Epithelial cell of prostate (primary cell): ENCODE data around the gene MRPS6.

Source experiments
- DNase-seq: peaks from one replicate; pipeline ENCODE4 v3.0.0-alpha.2; 2011; ENCODE audit warnings: low read depth, low spot score
- H3K27ac ChIP-seq: fragments of 450-650 bp; 2 replicates; pipeline ENCODE4 v1.5.1; 2017; ENCODE audit warnings: mild to moderate bottlenecking

MRPS6 gene

GRCh38 chr21:34170886-34171285 is 97.5 kb downstream of the MRPS6 start:
- no peak for DNase-seq
- H3K27ac ChIP-seq = no peak overlapping the region

- no peak overlapping the region for H3K27ac ChIP-seq
- no peak for DNase-seq
Measured at GRCh38 chr21:34174470-34174869, 101.1 kb downstream of the MRPS6 start.

GRCh38 chr21:34176448-34176847 is 103.1 kb downstream of the MRPS6 start:
- no peak for DNase-seq
- no peak overlapping the region for H3K27ac ChIP-seq

- no peak overlapping the region for H3K27ac ChIP-seq
- no peak for DNase-seq
Measured at GRCh38 chr21:34177919-34178567, 104.7 kb downstream of the MRPS6 start.

GRCh38 chr21:34179204-34179935 is 106.0 kb downstream of the MRPS6 start:
- DNase-seq = no peak
- H3K27ac ChIP-seq = no peak overlapping the region

GRCh38 chr21:34180407-34180806 is 107.0 kb downstream of the MRPS6 start:
- no peak for DNase-seq
- H3K27ac ChIP-seq = no peak overlapping the region

- H3K27ac ChIP-seq = no peak overlapping the region
- no peak for DNase-seq
Measured at GRCh38 chr21:34180826-34181359, 107.5 kb downstream of the MRPS6 start.

- no peak for DNase-seq
- no peak overlapping the region for H3K27ac ChIP-seq
Measured at GRCh38 chr21:34181431-34182039, 108.2 kb downstream of the MRPS6 start.

GRCh38 chr21:34182436-34182835 is 109.1 kb downstream of the MRPS6 start:
- no peak overlapping the region for H3K27ac ChIP-seq
- DNase-seq = no peak

GRCh38 chr21:34183331-34183928 is 110.1 kb downstream of the MRPS6 start:
- no peak for DNase-seq
- H3K27ac ChIP-seq = no peak overlapping the region

GRCh38 chr21:34184232-34184631 is 110.9 kb downstream of the MRPS6 start:
- H3K27ac ChIP-seq = no peak overlapping the region
- DNase-seq = no peak

- no peak overlapping the region for H3K27ac ChIP-seq
- no peak for DNase-seq
Measured at GRCh38 chr21:34185026-34185750, 111.8 kb downstream of the MRPS6 start.

GRCh38 chr21:34186109-34186719 is 112.8 kb downstream of the MRPS6 start:
- H3K27ac ChIP-seq = no peak overlapping the region
- no peak for DNase-seq

GRCh38 chr21:34187935-34188334 is 114.6 kb downstream of the MRPS6 start:
- DNase-seq = no peak
- H3K27ac ChIP-seq = no peak overlapping the region

- H3K27ac ChIP-seq = no peak overlapping the region
- no peak for DNase-seq
Measured at GRCh38 chr21:34189506-34189905, 116.1 kb downstream of the MRPS6 start.

- no peak for DNase-seq
Measured at GRCh38 chr21:34190576-34191321, 117.4 kb downstream of the MRPS6 start.

GRCh38 chr21:34191876-34192275 is 118.5 kb downstream of the MRPS6 start:
- no peak for DNase-seq
- no peak overlapping the region for H3K27ac ChIP-seq

More at GRCh38 chr21:34190576-34191321, 117.4 kb downstream of the MRPS6 start:
- H3K27ac ChIP-seq = no peak overlapping the region
